CD4-positive, alpha-beta T cell treated with Interleukin-21 for 1 hour (primary cell): ENCODE results near the gene PRKCD.

Experiments used
- DNase-seq: peaks from one replicate; pipeline ENCODE4 v3.0.0-alpha.2; 2020

Gene PRKCD

DNA sequence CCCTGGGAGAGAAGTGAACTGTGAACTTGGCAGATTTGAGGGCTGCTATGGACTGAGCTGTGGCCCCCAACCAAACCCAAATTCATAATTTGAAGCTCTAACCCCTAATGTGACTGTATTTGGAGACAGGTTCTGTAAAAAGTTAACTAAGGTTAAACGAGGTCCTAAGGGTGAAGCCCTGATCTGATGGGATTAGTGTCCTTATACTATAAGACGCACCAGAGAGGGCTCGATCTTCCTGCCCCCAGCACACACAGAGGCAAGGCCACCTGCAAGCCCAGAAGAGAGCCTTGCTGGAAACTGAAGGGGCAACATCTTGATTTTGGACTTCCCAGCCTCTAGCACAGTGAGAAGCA is 60.8 kb downstream of the PRKCD start:
- no peak for DNase-seq

DNA sequence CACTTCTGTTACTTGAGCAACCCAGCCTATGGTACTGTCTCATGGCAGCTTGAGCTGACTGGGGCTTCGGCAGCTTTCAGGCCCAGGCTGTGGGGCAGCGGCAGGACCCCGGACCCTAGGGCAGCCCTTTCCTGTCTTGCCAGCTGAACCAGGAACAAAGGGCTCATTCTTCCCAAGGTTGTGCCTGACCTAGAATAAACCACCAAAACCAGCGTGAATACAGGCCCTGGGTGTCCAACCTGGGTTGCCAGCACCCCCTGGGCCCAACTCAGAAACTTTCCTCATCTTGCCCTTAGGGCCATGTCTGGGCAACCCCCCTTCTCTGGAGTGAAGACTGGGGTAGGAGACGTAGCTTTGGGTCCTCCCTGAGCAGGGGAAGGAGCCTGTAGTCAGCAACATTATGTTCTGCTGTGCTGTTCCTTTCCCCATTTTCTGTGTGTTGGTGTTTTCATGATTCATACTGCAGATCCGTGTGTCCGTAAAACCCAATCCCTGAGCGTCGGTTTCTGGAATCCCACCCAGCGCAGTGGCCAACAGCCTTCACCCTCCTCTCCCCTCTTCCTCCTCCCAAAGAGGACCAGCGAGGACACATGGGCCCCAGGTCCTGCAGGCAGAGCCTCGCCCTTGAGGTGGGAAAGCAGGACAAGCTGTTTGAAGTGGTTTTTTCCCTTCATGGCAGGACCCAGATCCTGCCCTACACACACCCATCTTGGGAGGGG is 61.3 kb downstream of the PRKCD start:
- no peak for DNase-seq

DNA sequence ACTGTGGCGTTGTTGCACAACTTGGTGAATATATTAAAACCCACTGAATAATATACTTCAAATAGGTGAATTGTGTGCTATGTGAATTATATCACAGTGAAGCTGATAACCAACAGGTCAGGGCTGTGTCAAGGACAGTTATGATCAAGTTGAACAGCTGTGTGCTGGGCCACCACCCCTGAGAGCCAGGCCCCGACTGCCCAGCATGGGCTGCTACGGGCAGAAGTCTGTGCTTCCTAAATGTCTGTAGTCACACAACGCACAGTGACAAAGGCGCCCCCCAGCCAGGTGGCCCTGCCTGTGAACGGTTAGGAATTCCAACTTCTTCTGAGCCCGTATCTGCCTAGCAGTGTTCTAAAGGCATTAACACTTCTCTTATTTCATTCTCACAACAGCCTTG is 62.0 kb downstream of the PRKCD start:
- DNase-seq = no peak

DNA sequence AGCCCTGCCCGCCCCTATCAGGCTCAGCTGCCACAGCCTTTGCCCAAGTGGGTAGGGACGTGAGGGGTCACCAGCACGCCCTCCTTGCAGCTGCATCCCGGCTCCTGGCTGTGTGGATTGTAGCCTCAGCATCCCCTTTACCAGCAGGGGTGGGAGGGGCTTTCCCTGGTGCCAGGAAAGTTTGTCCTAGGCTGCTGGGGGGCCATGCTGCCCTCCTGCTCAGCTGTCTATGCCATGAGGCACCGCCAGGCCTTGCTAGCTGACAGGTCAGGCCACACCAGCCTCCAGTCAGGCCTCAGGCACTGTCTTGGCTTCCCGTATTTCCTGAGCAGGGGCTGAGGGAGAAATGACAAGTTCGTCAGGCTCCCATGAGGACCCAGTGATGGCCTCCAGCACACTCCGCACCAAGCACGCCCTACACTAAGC is 62.5 kb downstream of the PRKCD start:
- DNase-seq = no peak

DNA sequence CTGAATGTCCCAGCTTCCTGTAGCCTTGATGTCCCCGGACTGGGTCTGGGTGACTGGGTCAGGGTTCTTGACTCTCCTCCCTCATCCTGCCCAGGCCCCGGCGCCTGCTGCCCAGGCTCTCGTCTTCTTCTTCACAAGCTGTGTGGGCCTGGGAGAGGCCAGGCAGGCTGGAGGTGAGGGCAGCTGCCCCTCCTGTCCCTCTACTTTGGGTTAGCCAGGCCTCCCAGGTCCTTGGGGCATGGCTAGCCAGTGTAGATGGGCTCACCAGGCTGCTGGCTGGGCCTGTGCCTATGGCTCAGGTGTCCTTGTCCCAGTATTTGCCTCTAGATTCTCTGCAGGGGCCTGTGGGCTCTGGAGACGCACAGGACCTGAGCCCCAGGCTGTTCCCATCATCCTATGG is 63.0 kb downstream of the PRKCD start:
- DNase-seq = no peak

DNA sequence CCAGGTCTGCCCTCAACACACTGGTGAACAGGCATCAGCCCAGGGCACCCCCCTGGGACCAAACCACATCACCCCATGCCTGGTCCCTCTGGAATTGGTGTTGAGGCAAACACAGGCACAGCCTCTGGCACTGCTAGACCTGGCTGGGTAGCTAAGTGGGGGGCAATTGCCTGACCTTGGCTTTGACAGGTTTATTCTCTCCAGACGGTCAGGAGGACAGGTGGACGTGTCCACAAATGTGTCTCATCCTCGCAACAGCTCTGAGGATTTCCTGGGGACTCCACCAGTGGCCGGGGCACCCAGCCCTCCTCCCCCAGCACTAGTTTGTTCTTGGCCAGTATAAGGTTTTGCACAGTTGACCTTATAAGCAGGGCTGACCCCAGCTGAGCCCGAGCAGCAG is 63.5 kb downstream of the PRKCD start:
- DNase-seq = no peak

DNA sequence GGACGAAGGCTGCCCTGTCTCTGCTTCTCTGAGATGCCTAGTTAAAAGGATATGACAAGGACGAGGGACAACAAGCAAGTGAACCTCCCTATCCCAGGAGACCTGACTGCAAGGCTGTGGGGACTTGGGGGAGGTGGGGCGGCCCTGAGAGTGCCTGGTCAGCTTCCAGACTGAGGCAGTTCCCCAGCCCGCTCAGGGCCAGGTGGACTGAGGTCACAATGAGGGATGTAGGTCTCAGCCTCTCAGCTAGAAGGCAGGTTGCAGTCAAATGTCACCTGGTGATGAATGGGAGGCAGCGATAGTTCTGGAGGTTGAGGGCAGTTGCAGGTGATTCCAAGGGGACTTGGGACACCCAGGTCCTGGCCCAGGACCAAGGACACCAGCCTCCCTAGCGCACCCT is 64.2 kb downstream of the PRKCD start:
- DNase-seq = no peak

DNA sequence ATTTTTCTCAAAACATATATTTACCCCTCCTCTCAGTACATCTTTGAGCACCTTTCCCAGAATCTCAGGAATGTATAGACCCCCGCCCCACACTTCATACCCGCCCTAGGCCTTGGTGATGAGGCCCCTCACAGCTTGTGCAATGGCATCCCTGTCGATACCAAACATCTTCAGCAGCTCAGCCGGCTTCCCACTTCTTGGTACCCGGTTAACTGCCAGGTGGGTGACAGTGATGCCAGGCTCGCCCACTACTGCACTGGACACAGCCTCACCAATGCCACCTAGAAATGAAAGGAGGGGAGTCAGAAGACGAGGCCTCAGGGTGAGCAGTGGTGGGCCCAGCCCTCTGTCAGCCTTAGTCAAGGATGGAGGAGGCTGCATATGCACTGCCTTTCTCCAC is 64.6 kb downstream of the PRKCD start:
- DNase-seq = no peak

DNA sequence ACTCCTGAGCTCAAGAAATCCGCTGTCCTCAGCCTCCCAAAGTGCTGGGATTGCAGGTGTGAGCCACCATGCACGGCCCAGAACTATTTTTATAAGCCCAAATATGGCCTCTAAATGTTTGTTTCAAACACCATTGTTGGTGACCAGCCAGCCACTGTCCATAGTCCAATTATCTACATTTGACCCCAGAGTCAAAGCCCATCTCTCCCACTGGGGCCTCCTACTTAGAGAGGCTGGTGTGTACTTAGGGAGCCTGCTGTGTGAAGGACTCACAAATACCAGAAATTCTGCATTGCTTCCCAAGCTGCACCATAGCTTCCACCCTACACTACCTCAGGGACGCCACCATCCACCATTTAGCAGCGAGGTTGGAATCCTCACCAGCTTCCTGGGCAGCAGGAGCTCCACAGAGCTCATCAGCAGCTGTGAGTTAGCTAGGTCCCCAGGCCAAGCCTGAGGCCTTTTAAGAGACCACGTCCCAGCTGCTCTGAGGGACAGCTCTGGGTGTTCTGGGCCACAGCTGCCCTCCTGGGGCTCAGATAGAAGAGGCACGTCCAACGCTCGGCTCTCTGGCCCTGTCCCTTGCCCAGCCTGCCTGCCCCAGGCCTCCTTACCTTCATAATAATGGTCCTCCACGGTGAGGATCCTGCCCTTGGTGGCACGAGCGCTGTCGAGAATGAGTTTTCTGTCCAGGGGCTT is 65.3 kb downstream of the PRKCD start:
- no peak for DNase-seq

DNA sequence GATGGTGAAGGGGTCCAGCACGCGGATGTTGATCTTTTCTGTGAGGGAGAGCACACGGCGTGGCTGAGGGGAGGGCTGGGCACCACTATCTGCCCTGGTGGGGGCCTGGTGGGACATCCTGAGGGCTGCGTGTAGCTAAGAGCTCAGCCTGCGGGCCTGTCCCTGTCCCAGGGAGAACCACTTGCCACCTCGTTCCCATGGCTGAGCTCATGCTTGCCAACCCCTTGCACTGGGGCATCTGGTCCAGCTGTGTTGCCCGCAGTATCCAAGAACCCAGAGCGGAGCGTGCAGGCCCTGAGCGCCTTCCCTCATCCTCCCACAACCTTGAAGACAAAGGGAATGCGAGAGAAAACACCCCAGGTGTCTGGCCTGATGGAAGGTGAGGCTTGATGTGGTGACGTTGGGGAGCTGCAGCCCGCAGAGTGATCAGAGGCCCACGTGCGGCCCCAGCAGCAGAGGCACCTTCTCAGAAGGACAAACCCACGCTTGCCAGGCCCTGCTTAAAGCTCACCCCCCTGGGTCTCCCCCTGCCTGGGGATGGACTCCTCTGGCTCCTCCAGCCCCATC is 65.9 kb downstream of the PRKCD start:
- no peak for DNase-seq

DNA sequence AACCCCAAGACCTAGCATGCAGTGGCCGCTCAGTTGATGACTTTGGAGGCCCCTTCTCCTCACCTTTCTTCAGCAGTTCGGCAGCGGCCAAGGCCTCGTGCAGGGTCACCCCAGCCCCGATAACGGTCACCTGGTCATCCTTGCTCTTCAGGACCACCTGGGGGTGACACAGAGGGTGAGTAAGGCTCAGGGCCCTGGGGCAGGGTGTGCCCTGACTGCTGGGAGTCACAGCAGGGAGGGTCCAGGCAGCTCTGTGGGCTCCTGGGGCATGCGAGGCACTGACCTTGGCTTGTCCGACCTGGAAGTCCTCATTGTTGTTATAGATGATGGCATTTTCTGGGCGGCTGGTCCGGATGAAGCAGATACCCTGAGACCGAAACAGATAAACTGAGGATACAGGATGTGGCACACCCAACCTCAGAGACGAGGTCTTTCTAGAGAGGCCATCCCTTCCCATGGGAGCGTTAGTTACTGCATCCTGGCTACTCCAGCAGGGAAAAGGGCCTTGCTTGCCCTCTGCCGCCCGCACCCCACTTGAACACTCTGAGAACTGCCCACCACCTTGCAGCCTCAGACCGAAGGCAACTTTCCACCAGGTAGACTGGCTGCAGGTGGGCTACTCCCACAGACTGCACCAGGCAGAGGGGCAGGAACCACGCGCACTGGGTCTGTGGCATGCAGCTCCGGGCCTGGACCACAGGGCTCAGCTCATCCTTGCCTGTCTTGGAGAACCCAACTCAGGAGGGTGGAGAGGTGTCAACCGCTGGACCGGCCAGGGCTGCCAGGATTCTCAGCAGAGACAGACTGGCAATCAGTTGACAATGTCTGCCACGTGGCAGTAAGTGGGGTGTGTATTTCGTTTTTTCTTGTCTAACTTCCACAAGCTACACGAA is 67.2 kb downstream of the PRKCD start:
- DNase-seq = no peak

DNA sequence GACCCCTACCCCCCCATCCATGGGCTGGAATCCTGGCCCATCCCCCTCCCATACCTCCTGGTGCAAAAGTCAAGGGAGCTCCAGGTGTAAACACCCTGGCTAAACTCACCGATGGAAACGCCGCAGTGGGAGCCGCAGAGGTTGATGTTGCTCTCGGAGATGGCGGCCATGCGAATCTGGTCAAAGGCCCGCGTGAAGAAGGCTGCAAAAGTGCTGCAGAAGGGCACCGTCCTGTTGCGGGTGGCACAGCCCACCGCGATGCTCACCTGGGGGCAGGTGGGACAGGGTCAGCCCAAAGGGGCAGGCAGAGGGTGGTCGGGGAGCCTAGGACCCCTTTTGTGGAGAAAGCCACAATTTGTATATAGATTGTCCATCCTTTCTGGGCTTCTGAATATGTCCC is 68.2 kb downstream of the PRKCD start:
- no peak for DNase-seq

DNA sequence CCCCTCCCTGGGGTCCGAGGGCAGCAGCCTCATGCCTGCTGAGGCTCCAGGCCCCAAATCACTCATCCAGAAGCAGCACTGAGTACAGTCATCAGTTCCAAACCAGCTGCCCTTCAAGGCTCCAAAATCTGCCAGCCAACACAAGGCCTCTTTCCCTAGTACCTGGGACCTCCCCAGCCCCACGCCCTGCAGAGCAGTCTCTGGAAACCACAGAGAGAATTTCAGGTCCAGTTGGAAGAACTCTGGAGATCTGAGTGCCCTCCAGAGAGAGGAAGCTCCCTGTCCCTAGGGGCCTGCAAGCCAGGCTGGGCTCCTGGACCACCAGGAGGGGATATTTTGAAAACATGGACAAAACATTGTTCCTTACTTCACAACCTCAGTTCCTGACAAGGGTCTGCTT is 68.6 kb downstream of the PRKCD start:
- DNase-seq = no peak

DNA sequence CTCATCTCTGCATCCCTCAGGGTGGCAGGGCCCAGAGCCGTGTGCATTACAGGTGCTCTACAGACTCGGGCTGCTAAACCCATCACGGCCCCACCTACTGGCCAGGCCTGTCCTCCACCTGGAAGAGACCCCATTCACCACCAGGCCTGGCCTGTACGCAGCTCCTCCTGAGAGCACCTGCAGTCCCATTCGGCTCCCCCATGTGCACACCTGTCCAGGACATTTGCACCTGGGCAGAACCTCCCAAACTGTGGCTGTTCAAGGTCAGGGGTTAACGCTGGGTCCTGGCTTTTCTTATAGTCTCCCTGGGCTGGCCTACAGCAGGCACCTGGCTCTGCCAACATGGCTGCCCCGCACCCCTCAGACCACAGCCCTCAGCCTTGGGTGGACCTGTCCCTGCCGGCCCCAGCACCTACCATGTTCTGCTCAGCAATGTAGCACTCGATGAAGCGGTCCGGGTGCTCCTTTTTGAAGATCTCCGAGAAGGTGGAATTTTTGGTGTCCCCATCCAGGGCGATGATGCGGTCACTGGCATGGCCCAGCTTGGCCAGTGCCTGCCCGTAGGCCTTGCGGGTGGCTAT is 69.1 kb downstream of the PRKCD start:
- DNase-seq = no peak

DNA sequence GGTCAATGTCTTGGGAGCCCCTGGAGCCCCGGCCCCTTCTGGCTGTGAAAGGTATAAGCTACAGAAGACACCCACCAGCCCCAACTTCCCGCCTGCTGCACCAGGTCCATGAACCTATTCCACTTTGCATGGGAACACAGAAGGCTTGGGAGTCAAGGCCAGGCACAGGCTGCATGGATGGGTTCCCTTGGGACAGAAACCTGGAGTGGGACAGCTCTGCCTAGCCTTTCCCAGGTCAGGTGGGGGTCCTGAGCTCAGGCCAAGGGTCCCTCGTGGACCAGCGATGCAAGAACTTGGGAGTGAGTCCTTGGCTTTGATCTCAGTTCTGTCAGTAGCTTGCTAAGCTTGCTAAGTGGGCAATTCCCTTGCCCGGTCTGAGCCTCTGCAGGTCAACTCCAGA is 69.8 kb downstream of the PRKCD start:
- no peak for DNase-seq

DNA sequence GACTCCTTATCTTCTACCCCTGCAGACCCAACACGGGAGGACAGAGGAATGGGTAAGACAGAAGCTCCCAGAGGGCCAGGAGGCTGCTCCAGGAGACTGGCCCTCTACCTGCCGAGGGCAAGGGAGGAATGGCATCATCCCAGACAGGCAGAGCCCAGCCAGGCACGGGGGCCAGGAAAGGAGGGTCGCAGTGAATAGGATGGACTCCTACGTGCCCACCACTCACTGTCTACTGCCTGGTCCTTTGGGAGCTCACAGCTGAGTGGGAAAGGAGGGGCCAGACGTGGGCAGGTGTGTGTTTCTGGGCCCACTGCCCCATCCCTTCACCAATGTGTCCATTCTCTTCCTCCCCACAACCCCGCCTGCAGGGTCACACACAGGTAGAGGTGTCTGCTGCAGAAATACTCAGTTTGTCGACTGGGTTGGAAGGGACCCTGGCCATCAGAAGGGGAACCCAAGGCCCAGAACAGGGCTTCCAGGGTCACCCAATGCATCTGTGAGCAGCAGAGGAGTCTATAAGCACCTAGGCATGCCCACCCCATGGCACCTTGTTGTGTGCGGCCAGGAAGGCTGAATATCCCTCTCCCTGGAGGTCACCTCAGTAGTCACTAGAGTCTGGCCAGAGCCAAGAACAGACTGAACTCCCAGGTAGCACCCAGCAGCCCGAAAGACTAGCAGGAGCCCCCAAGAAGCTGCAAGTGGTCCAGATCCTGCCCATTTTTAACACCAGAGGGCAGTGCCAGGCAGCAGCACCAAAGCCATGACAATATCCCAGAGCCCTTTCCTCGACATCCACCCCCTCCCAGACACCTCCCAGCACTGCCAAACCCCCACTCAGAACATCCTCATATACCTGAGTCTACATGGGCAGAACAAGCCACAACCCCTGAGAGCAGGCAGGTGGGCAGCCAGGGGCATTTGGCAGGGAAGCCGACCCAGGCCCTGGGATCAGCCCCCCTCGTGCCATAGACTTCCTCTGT is 70.8 kb downstream of the PRKCD start:
- DNase-seq = no peak

DNA sequence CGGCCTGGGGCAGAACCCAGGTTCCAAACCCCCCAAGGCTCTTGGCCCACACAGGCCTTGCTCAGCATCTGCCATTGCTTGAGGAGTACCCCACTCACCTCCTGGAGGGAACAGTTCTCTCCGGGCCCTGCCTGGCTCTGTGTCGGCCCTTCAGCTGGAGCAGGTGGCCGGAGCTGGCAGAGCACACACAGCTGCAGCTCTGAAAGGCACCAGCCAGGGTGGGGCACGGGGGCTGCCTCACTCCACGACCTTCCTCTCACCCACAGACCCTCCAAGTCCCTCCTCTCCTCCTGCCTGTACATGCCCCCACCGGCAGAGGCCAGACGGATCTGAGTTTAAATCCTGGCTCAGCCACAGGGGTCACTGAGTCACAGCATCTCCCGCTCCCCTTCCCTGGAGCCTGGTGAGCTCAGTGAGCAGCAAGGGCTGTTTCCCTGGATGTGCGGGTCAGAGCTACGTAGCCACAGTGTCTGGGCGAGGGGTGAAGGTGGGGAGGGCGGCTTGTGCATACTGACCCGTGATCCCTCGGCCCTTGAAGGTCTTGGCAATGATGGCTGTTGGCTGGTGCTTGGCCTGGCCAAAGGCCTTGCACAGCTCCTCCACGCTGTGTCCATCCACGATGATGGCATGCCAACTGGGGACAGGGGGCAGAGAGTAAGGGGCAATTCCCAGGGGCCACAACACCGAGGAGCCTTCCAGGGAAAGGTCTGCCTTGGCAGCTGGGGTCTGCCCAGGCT is 71.8 kb downstream of the PRKCD start:
- DNase-seq = no peak

DNA sequence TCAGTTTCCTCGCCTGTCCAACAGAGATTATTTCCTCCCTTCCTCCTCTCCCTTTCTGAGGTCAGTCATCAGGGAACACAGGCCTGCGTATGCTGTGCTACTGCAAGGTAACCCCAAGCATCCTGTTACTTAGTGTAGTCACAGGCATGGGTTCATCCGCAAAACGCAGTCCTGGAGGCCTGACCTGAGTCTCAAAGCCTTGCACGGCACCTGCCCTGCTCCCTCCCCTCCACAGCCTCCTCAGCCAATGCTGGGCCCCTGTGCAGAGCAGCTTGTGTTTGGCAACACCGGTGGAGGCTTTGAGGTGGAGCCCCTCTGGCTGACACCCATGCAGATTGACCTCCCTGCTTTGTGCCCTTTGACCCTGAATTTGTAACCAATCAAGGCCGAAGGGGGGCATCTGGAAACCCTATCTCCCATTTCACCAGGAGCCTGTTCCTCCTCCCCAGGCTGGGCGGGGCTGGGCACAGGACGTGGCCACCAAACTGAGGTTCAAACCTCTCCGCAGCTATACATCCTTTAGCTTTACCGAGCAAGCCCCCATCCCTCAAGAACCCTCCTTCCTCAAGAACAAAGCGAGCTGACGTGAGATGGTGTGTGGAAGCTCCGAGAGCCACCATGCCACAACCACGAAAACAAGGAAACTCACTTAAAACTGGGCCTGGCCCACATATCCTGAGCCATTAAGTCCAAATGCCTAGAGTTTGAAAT is 73.3 kb downstream of the PRKCD start:
- no peak for DNase-seq

DNA sequence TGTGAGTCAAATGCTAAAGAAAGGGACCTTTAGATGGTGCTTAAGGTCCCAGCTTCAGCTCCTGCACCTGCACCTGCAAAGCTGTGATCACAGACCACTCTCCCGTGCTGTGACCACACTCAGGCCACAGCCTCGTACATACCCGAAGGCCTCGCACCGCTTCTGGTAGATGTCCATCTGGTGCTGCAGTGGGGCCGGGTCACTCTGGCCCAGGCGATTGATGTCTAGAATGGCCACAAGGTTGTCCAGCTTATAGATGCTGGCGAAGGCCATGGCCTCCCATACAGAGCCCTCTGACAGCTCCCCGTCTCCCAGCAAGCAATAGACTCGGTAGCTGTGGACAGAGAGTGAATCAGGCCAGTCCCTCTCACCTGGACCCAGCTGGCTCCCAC is 73.8 kb downstream of the PRKCD start:
- DNase-seq = no peak

DNA sequence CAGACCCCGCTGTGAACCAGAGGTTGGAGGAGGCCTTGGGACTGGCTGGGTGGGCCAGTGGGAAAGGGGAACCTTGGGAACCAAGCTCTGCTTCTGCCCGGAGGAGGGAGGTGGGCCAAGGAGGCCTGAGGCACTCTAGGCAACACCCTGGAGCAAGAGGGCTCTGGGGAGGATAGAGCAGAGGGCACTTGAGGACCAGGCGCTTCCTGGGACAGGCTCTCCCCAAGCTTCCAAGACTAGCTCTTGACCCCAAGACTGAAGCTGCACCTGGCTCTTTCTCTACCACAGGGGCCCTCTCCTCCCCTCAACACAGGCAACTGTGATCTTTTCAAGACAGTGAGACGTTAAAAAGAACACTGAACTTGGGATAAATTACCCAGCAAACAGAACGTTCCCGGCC is 74.5 kb downstream of the PRKCD start:
- DNase-seq = no peak
